Right lobe of liver (tissue), 6 donors: Measurements from ENCODE around the gene TSPAN32. TPM values are rescaled to one million over a fixed set of nuclear protein-coding genes. Genes with fewer than 3 reads are reported as not detected.

Experiments used
- ATAC-seq, 4 donors: fragments of 200-7000 bp; cut with Tn5 transposase; one replicate each; pipeline ENCODE4 v1.9.1; 2020; ENCODE audit warnings: mild to moderate bottlenecking in 4 of 4, moderate library complexity in 4 of 4
- DNase-seq, 3 donors: peaks; one replicate each; pipeline ENCODE4 v3.0.0-alpha.2; 2020
- H3K27ac ChIP-seq, 3 donors: fragments of 200-600 bp; one replicate each; pipeline ENCODE4 v1.8.0; 2022
- H3K27me3 ChIP-seq, 2 donors: fragments of 200-600 bp; one replicate each; pipeline ENCODE4 v1.8.0; 2022
- H3K36me3 ChIP-seq, 4 donors: fragments of 200-600 bp; sonication (generic) in 1 of 4; one replicate each; pipeline versions ENCODE4 v1.5.1 to v1.8.0; 2017 to 2022; ENCODE audit warnings: control low read depth in 1 of 4
- H3K4me1 ChIP-seq, 4 donors: fragments of 200-600 bp; sonication (generic) in 1 of 4; one replicate each; pipeline versions ENCODE4 v1.5.1 to v1.8.0; 2017 to 2022; ENCODE audit warnings: control low read depth in 1 of 4
- H3K4me3 ChIP-seq, 3 donors: fragments of 200-600 bp; one replicate each; pipeline ENCODE4 v1.8.0; 2022
- H3K9me3 ChIP-seq, 4 donors: fragments of 200-600 bp; sonication (generic) in 1 of 4; one replicate each; pipeline versions ENCODE4 v1.5.1 to v1.8.0; 2017 to 2022; ENCODE audit warnings: control low read depth in 1 of 4
- POLR2A ChIP-seq: fragments of 450-650 bp; IDR thresholded peaks from one replicate; pipeline ENCODE4 v1.6.1; 2017; ENCODE audit warnings: antibody characterized with exemption, mild to moderate bottlenecking
- WGBS: methylation state at CpG from one replicate; pipeline ENCODE4 v1.1.6; 2018; ENCODE audit warnings: low coverage, low lambda C conversion rate; ENCODE audit not compliant: insufficient coverage; ENCODE audit errors: missing lambda C conversion rate; 5-methylcytosine and 5-hydroxymethylcytosine counted together
- intact Hi-C, 2 donors: fragments of 100-400 bp; cut with DNase I; formaldehyde crosslinking; loops; one replicate each; pipeline versions ENCODE4 v1.11.2 to v1.14.1; 2022
- total RNA-seq, 6 experiments: library from RNA; depleted of rRNA in 2 of 6; stranded (reverse); fragments of >200 nt in 2 of 6; fragmentation: NEBNext Ultra II Directional in 3 of 6; extraction: Animal tissue kit (Norgen Biotek cat#: 25700) in 3 of 6; gene quantifications; one replicate each; pipeline versions ENCODE4 v1.1.0 to v1.2.4, GENCODE V29; 2016 to 2023
- TF ChIP-seq, protein P1 (sequence below), 4 donors: fragments of 200-600 bp in 3 of 4; fragments of 450-650 bp in 1 of 4; IDR thresholded peaks; one replicate each; pipeline versions ENCODE4 v1.5.1 to v1.8.0; 2016 to 2022; ENCODE audit warnings: antibody characterized with exemption in 4 of 4, mild to moderate bottlenecking in 2 of 4
- donor health status: DM: no; HTN: yes; CAD: no.
- donor health status: DM: no; HTN: no; CAD: no.
- donor health status: DM: no; HTN: no; CAD: no.
- donor health status: DM: no; HTN: yes; CAD: no.
- donor health status: DM: no; HTN: yes; CAD: no.

TSPAN32 gene
- total RNA-seq, 6 experiments from 2014 or later = 0.24 to 1.2 (median 0.63) TPM; not detected in 2

DNA sequence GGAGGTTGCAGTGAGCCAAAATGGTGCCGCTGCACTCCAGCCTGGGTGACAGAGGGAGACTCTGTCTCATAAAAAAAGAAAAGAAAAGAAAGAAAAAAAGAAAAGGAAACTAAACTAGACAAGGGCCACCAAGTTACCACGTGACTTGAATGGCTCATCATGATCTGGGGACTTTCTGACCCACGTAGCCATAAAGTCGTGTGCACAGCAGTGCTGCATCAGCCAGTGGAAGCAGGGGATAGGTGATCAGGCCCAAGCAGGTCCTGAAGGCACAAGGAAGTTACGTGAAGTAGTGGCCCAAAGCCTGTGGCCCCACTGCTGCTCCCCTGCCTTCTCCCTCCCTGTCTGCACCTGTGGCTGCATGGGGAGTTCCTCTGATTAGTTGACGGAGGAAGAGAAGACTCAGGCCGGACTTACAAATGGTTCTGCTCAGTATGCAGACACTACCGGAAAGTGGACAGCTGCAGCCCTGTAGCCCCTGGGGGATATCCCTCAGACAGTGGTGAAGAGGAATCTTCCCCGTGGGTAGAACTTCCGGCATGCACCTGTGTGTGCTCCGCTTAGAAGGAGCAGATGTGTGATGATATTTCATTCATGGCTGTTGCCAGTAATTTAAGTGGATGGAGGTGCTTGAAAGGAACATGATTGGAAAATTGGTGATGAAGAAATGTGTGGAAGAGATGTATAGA, 57.1 kb downstream of the TSPAN32 start:
- TF ChIP-seq POLR2A = no peak
- TF ChIP-seq, protein P1, sequence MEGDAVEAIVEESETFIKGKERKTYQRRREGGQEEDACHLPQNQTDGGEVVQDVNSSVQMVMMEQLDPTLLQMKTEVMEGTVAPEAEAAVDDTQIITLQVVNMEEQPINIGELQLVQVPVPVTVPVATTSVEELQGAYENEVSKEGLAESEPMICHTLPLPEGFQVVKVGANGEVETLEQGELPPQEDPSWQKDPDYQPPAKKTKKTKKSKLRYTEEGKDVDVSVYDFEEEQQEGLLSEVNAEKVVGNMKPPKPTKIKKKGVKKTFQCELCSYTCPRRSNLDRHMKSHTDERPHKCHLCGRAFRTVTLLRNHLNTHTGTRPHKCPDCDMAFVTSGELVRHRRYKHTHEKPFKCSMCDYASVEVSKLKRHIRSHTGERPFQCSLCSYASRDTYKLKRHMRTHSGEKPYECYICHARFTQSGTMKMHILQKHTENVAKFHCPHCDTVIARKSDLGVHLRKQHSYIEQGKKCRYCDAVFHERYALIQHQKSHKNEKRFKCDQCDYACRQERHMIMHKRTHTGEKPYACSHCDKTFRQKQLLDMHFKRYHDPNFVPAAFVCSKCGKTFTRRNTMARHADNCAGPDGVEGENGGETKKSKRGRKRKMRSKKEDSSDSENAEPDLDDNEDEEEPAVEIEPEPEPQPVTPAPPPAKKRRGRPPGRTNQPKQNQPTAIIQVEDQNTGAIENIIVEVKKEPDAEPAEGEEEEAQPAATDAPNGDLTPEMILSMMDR (IDR thresholded peaks at IDR 0.05) = no peak
- Histone ChIP-seq H3K36me3 (no peaks in the 10 kb centered on the region), H3K9me3 (no peaks in the 10 kb centered on the region), H3K27me3 (no peaks in the 10 kb centered on the region), H3K4me1 (no peaks in the 10 kb centered on the region), H3K27ac (no peak overlapping the region), H3K4me3 (no peak overlapping the region)
- intact Hi-C loops = no loop called here
- ATAC-seq (no peak), DNase-seq (no peak)
- WGBS = 89% methylated on average over 6 of the region's 11 CpGs

DNA sequence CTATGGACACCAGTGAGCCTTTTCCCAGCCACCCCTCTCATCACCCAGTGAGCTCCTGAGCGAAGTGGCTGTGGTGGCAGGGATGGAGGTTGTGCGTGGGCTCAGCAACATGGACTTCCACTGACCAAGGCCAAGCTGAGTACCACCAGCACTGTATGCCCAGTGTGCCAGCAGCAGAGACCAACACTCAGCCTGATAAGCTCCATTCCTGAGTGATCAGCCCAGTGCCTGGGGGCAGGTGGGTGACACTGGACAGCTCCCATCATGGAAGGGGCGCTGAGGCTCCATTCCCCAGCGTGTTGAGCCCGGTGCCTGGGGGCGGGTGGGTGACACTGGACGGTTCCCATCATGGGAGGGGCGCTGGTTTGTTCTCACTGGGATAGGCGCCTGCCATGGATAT, 57.7 kb downstream of the TSPAN32 start:
- no peak overlapping the region for H3K27ac ChIP-seq

DNA sequence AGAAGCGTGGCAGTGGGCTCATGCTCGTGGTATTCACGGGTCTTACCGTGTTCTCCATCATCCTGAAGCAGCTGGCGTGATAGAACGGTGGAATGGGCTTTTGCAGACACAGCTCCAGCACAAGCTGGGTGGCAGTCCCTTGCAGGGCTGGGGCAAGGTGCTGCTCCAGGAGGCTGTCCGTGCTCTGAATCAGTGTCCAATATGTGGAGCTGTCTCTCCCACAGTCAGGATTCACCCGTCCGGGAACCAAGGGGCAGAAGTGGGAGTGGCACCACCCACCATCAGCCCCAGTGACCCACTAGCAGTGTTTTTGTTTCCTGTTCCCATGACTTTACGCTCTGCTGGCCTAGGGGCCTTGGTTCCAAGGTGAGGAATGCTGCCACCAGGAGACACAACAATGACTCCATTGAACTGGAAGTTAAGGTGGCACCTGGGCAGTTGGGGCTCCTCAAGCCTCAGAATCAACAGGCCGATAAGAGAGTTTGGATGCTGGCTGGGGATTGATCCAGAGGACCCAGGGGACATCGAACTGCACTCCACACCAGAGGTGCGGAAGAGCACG, 58.3 kb downstream of the TSPAN32 start:
- H3K9me3 ChIP-seq = no peaks in the 10 kb centered on the region
- intact Hi-C loops = no loop called here
- H3K4me3 ChIP-seq = no peak overlapping the region
- H3K4me1 ChIP-seq = no peaks in the 10 kb centered on the region
- WGBS = 60% methylated on average over 3 of the region's 14 CpGs
- TF ChIP-seq POLR2A = no peak
- TF ChIP-seq, protein P1 (IDR thresholded peaks at IDR 0.05) = no peak
- DNase-seq (no peak), ATAC-seq (peak in 1 of 4 donors; percentile 6)
- H3K36me3 ChIP-seq = no peaks in the 10 kb centered on the region
- no peak overlapping the region for H3K27ac ChIP-seq
- H3K27me3 ChIP-seq = no peaks in the 10 kb centered on the region

More for the DNA sequence above, 57.7 kb downstream of the TSPAN32 start:
- TF ChIP-seq, protein P1 (IDR thresholded peaks at IDR 0.05) = no peak
- TF ChIP-seq POLR2A = no peak
- Histone ChIP-seq H3K4me3 (no peak overlapping the region), H3K9me3 (no peaks in the 10 kb centered on the region), H3K36me3 (no peaks in the 10 kb centered on the region), H3K27me3 (no peaks in the 10 kb centered on the region), H3K4me1 (no peaks in the 10 kb centered on the region)
- DNase-seq (no peak), ATAC-seq (no peak)
- WGBS = no CpG with 5 or more reads among the region's 9 CpGs
- intact Hi-C loops = no loop called here

DNA sequence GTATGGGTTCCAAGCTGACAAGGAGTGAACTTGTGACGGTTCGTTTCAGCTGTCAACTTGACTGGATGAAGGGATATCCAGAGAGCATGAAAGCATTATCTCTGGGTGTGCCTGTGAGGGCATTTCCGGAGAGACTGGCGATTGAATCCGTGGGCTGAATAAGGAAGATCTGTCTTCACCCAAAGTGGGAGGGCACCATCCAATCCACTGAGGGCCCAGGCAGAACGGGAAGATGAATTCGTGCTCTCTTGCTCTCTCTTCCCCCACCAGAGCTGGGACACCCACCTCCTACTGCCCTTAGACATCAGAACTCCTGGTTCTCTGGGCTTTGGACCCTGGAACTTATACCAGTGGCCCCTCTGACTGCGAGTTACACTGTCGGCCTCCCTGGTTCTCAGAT, 59.8 kb downstream of the TSPAN32 start:
- DNase-seq = no peak
- ATAC-seq = no peak
- intact Hi-C loops = no loop called here

More for the DNA sequence above, 59.8 kb downstream of the TSPAN32 start:
- Histone ChIP-seq H3K27me3 (no peaks in the 10 kb centered on the region), H3K27ac (no peak overlapping the region), H3K4me1 (no peaks in the 10 kb centered on the region), H3K36me3 (no peaks in the 10 kb centered on the region), H3K4me3 (no peak overlapping the region), H3K9me3 (no peaks in the 10 kb centered on the region)
- TF ChIP-seq POLR2A = no peak
- TF ChIP-seq, protein P1 (IDR thresholded peaks at IDR 0.05) = no peak
- WGBS = 67% methylated on average over 3 of the region's 9 CpGs
